Measurements from ENCODE around the gene MMP24OS.
"Not testable (repeated sequence)": the region's sequence is repeated elsewhere in the genome, so short reads cannot be mapped to it uniquely, and the experiment has no call there.

Gene MMP24OS

DNA sequence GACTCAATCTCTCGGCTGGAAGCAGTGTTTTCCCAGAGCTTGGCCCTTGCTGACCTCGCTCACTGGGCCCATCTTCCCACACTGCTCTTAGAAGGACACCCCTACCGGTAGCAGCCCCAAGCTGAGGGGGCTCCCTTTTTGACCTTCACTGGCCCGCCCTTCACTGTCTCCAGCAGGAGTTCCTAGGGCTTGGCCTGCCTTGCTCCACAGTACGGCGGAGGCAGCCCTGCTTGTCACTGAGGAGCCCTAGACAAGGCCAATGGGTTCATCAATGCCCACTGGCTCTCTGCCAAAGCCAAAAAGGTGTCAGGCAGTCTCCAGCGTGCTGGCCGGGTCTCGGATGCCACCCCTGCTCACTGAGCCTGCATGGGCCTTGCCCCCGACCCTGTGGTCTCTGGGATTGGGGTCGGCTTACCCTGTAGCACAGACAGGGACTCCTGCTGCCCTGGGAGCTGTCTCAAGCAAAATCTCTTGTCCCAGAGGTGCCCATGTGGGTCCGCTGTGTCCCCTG is 2.1 kb downstream of the MMP24OS start:
- DNase-seq (ENCODE audit: low read depth) = no peak

GRCh38 chr20:35274172-35275092 is 3.5 kb downstream of the MMP24OS start:
- no peak for DNase-seq (ENCODE audit: low read depth)

- DNase-seq (ENCODE audit: low read depth) = no peak
Measured at GRCh38 chr20:35273449-35274171, 4.3 kb downstream of the MMP24OS start.

DNA sequence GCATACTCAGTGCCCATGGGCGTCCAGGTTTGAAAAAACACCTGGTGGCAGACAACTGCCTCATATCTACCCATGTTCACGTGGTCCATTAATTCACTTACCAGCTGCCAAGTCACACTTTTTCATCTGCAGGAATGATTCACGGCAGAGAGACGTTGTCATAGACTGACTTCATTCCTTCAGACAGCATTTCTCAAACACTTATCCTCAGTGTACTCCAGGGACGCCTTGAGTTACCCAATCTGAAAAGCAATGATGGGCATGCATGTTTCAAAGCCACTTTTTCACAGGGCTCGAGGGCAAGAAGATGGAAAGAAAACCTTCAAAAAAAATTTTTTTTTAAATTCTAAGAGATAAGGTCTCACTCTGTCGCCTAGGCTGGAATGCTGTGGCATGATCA is 6.0 kb downstream of the MMP24OS start:
- peak; percentile 71 for DNase-seq (ENCODE audit: low read depth)

- no peak for DNase-seq (ENCODE audit: low read depth)
Measured at GRCh38 chr20:35271073-35271882, 6.6 kb downstream of the MMP24OS start.

DNA sequence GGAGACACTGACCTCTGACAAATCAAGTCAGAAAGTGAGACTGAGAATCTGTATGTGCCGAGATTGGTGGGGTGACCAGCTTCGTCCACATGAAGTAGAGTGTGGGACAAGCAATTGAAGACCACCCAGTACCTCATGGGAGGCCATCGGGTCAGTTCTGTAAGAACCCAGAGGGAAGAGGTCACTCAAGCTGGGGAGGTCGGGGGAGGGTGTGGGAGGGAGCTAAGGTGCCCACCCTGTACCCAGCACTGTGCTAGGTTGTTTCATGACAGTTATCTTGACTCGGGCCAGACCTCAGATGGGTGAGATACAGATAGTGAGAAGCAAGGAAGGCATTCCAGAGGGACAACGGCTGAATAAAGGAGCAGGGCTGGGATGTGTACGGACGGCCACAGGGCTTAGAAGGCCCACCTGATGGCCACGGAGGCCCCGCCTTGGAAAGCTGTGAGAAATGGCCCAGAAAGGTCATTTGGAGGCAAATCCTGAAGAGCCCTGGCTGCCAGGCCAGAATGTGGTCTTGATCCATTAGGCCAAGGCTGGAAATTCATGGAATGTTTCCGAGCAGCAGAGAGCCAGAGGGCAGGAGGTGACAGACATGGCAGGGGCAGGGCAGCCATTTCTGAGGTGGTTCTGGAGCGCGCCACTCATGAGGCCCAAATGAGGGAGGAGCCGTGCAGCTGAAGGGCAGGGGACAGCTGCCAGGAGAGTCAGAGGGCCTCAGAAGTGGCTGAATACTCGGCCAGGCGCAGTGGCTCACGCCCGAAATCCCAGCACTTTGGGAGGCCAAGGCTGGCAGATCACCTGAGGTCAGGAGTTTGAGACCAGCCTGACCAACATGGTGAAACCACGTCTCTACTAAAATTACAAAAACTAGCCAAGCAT is 7.7 kb downstream of the MMP24OS start:
- DNase-seq (ENCODE audit: low read depth) = no peak

- peak; percentile 28 for DNase-seq (ENCODE audit: low read depth)
Measured at GRCh38 chr20:35269055-35269781, 8.7 kb downstream of the MMP24OS start.

GRCh38 chr20:35267092-35267491 is 10.8 kb downstream of the MMP24OS start:
- DNase-seq (ENCODE audit: low read depth) = no peak

DNA sequence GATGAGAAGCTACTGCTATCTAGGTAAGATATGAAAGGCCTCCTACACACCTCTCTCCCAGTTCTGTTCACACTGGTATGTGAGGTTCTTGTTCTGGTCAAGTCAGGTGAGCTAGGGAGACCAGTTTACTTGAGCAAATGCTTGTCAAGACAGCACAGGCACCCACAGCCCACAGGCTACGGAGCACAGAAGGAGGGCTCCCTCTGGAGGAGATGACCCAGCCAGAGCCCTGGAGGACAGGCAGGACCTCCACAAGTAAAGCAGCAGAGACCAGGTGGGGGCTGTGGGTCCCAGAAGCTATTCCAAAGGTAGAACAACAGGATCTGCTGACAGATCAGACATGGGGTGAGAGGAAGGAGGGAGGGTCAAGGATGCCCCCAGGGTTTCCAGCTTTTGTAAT is 13.2 kb downstream of the MMP24OS start:
- no peak for DNase-seq (ENCODE audit: low read depth)

DNA sequence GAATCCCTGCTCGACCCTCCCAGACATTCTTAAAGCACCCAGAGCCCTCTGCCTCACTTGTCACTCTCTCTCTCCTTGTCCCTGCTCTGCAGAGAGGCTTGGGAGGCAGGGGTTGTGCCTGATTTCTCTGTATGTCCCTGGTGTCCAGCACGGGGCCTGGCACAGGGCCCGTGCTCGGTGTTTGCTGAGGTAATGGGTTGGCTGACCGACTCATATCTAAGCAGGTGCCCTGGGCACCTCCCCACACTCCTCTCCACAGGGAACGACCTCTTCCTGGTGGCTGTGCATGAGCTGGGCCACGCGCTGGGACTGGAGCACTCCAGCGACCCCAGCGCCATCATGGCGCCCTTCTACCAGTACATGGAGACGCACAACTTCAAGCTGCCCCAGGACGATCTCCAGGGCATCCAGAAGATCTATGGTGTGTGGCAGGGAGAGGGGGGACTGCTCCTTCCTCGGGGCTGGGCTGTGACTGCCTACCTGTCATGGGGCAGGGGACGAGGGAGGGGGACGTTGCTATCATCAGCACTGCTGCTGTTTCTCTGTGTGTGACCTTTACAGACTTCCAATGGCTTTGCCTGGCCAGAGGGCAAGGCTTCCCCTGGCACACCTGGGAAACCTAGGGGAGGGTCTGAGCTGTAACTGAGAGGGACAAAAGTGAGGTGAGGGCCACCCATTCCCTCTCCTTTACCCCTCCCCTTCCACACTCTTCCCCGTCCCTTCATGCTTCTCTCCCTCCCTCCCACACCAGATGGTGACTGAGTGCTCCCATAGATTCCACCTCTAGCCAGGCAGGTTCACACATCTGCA is 14.2 kb downstream of the MMP24OS start:
- no peak for DNase-seq (ENCODE audit: low read depth)

DNA sequence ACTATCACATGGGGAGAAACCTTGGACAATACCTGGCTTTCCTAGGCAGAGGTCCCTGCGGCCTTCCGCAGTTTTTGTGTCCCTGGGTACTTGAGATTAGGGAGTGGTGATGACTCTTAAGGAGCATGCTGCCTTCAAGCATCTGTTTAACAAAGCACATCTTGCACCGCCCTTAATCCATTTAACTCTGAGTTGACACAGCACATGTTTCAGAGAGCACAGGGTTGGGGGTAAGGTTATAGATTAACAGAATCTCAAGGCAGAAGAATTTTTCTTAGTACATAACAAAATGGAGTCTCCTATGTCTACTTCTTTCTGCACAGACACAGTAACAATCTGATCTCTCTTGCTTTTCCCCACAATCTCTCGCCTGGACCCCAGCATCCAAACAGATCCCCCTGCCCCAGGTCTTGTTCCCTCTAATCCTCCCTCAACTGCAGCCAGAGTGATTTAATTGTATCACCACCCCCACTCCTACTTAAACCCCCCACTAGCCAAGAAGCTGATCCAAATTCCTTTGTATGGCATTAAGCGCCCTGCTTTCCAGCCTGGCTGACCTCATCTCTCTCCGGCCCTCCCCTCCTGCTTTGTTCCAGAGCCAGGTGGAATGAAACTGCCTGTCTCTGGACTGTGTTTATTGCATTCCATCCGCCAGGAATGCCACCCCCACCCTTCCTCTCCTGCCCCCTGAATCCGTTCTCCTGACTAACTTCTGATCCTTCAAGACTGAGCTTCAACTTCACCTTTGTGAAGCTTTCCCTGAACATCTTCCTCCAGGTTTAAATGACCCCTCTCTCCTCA is 15.0 kb downstream of the MMP24OS start:
- not testable (repeated sequence) for DNase-seq (ENCODE audit: low read depth)

DNA sequence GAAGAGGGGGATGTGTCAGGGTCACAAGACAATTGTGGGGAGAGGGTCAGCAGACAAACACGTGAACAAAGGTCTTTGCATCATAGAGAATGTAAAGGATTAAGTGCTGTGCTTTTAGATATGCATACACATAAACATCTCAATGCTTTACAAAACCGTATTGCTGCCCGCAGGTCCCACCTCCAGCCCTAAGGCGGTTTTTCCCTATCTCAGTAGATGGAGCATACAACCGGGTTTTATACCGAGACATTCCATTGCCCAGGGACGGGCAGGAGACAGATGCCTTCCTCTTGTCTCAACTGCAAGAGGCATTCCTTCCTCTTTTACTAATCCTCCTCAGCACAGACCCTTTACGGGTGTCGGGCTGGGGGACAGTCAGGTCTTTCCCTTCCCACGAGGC is 15.6 kb downstream of the MMP24OS start:
- not testable (repeated sequence) for DNase-seq (ENCODE audit: low read depth)

GRCh38 chr20:35260426-35260825 is 17.5 kb downstream of the MMP24OS start:
- no peak for DNase-seq (ENCODE audit: low read depth)

- DNase-seq (ENCODE audit: low read depth) = no peak
Measured at GRCh38 chr20:35257175-35257909, 20.6 kb downstream of the MMP24OS start.

GRCh38 chr20:35254448-35254999 is 23.4 kb downstream of the MMP24OS start:
- DNase-seq (ENCODE audit: low read depth) = no peak

GRCh38 chr20:35253010-35253409 is 24.9 kb downstream of the MMP24OS start:
- no peak for DNase-seq (ENCODE audit: low read depth)

DNA sequence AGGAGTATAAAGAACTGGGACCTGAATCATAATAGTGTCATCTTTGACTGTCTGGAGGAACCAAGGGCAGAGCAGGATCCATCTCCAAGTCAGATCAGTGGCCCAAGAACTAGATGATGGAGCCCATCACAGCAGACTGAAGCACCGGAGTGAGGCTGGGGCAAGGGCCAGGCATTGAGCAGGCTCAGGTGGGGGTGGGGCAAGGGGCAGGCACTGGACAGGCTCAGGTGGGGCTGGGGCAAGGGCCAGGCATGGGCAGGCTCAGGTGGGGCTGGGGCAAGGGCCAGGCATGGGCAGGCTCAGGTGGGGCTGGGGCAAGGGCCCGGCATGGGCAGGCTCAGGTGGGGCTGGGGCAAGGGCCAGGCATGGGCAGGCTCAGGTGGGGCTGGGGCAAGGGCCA is 25.3 kb downstream of the MMP24OS start:
- not testable (repeated sequence) for DNase-seq (ENCODE audit: low read depth)

GRCh38 chr20:35252037-35252461 is 25.9 kb downstream of the MMP24OS start:
- no peak for DNase-seq (ENCODE audit: low read depth)
